ENCODE measurements around the gene TCF7L2.

The TCF7L2 gene

GRCh38 chr10:113187063-113187777, 237.2 kb downstream of the TCF7L2 start:
- DNase-seq: no peak

- no peak for DNase-seq
These were observed 249.4 kb downstream of the TCF7L2 start for GRCh38 chr10:113199459-113199858.

- DNase-seq: no peak
These were observed 252.0 kb downstream of the TCF7L2 start for GRCh38 chr10:113202011-113202410.

GRCh38 chr10:113207924-113208323, 257.9 kb downstream of the TCF7L2 start:
- DNase-seq: no peak

GRCh38 chr10:113213035-113213434, 263.0 kb downstream of the TCF7L2 start:
- no peak for DNase-seq

GRCh38 chr10:113214331-113214730, 264.3 kb downstream of the TCF7L2 start:
- DNase-seq: no peak

GRCh38 chr10:113216102-113216501, 266.1 kb downstream of the TCF7L2 start:
- DNase-seq: no peak

Measured in activated effector memory CD4-positive, alpha-beta T cell treated with Interleukin-2 at 50 U/mL for 16 hours (primary cell).